HG03060 (cell line): ENCODE measurements around the gene HOXA1.

Source experiments
- ATAC-seq: cut with Tn5 transposase; IDR thresholded peaks from one replicate; pipeline ENCODE4 v1.9.1; 2021; ENCODE audit warnings: low read depth, moderate number of reproducible peaks; ENCODE audit not compliant: unreplicated experiment

HOXA1 gene

GRCh38 chr7:27117887-27118491 lies 22.2 kb upstream of the HOXA1 start:
- ATAC-seq = no peak

- ATAC-seq = no peak
Observed at GRCh38 chr7:27116962-27117886, 21.4 kb upstream of the HOXA1 start.

- no peak for ATAC-seq
Observed at GRCh38 chr7:27116031-27116961, 20.5 kb upstream of the HOXA1 start.

DNA sequence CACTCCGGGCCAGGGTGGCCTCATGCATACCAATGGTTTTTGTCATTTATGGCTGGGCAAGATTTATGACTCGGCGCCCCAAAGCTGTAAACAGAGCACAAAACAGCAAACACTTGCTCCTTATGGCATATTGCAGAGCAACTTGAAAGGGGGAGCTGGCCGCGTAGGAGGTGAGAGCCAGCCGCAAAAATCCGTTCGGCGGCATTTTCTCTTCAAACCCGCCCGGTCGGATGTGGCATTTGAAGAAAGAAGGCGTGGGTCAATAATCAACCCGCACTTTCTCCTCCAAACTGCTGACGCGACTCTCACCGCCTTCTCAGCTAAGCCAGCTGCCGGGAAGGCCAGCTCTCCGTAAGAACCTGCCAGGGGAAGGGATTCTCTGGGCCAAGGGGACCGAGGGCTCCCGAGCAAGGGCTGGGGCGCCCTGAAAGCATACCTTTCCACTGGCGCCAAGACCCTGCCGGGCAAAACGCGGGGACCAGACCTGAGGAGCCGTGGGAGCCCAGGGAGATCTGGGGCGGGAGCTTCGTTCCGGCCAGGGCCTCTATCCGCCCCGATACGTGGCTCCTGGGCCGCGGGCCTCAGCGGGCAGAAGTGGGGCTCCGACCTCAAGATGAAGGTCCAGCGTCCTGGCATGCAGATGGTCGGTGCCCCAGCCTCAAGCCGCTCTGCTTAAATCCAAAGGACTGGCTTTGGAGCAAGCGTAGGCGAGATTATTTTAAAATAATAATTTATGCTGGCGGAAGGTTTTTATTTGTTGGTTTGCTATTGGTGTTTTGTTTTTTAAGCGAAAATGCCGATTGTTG lies 19.6 kb upstream of the HOXA1 start:
- no peak for ATAC-seq

- no peak for ATAC-seq
Observed at GRCh38 chr7:27114881-27115220, 19.1 kb upstream of the HOXA1 start.

DNA sequence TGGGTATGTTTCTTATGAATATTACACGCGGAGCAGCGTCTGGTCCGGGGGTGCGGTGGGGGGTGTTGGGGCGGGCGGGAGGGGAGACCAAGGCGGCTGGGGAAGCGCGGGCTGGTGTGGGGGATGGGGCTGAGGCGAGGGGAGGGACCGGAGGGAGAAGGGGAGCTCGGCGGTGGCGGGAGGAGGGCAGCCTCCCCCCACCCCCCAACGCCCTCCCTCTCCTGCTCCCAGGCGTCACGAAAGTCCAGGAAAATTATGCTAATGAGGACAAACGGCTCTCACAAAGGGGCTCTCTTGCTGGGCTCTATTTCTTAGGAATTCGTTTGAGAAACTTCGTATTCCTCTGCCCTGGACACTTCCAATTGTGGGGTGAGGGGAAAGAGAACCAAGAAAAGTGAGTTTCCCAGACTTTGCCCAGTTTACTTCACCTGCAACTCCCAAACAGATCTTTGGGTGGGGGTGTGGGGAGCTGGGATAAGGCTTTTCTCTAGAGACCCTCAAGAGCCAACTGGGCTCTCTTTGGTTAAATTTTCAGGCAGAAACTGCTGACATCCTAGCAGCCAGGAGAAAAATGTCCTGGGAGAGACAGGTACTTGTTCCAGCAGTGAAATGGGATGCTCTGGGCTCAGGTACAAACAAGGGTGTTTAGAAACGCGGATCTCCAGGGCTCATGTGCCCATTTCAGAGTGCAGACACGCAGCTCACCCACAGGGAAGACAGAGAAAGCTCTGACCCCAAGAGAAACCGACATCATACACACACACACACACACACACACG lies 18.4 kb upstream of the HOXA1 start:
- ATAC-seq = no peak

GRCh38 chr7:27112955-27113949 lies 17.5 kb upstream of the HOXA1 start:
- no peak for ATAC-seq

GRCh38 chr7:27112361-27112760 lies 16.6 kb upstream of the HOXA1 start:
- no peak for ATAC-seq

GRCh38 chr7:27111751-27112277 lies 16.0 kb upstream of the HOXA1 start:
- no peak for ATAC-seq

- ATAC-seq = no peak
Observed at GRCh38 chr7:27111042-27111750, 15.4 kb upstream of the HOXA1 start.

DNA sequence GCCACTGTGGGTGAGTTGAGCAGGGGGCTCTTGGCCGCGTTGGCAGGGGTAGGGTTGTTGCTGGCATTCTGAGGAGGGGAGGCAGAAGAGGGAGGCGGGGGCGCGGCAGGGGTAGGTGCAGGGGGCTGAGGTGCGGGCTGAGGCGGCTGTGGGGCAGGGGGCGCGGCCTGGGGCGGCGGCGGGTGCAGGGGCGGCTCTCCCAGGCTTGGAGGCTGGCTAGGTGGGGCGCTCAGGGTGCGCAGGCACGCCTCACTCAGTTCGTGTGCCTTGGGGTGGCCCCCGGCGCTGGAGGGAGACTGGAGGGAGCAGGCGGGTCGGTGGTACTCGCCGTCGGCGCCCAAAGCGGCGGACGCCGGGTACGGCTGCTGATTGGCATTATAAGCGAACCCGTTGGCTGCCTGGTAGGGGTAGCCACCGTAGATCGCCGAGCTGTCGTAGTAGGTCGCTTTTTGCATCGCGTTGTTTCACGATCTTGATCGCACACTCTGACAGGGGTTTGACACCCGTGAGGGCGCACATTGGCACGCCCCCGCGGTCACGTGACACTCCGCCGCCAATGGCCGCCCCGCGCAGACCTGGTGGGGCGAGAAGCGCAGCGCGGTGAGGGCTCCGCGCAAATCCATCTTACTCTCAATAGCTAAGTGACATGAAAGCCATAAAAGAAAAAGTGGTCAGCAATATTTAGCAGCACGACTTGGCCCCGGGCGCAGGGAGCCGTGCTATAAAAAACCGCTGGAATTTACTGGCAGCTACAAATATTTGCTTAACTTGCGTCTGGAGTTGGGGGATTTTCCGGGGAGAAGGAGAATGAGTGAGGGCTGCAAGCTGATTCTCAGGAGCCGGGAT lies 14.6 kb upstream of the HOXA1 start:
- no peak for ATAC-seq

DNA sequence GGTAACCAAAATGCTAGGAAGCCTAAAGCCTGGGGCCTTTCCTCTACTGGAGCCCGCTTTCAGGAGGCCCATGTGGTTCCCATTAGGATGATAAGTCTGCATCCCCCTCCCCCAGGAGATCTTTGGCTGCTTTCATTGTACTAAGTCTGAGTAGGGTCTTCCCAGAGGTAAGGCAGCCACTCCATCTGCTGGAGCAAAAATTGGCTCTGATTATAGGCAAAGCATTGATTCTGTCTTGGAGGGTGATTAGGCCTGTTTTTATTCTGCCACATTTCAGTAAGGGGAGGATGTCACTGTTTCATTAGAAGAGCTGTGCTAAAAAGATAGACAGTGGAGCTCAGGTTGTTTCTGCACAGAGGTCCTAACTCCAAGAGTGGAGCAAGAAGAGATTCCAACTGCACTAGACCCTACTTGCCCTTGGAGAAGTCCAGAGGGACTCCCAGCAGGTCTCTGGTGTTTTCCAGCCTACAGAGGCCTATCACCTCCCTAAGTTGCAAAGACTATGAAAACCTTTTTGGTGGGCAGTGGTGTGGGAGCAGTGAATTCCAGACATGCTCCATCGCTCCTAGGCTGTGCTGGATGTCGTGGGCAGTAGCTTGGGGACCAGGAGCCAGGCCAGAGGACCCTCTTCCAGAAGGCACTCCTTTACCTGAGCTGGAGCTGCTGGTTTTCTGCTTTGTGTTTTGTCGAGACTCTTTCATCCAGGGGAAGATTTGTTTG lies 13.8 kb upstream of the HOXA1 start:
- ATAC-seq = no peak

DNA sequence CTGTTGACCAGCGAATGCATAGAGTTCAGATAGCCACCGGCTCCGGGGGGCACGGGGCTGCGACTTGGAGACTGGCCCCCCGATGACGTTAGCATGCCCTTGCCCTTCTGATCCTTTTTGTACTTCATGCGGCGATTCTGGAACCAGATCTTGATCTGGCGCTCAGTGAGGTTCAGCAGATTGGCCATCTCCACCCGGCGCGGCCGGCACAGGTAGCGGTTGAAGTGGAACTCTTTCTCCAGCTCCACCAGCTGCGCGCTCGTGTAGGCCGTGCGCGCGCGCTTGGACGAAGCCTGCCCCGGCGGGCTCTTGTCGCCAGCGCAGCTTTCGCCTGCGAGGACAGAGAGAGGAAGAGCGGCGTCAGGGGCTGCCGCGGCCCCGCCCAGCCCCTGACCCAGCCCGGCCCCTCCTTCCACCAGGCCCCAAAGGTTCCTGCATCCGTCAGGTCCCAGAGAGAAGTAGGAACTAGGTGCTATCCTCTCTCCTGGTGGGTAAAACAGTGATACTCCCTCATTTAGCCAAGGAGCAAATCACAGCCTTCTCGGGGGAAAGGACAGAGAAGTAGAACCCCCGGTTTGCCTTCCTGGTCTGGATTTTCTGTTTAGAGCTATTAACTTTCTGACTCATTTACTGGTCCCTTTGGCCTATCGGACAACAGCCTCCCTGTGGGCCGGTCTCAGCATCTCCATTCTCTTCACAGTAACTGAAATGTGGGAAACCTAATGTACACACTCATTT lies 12.8 kb upstream of the HOXA1 start:
- ATAC-seq = no peak

- ATAC-seq = no peak
Observed at GRCh38 chr7:27107391-27108381, 11.9 kb upstream of the HOXA1 start.
